H9 (cell line): ENCODE measurements around the gene CRK. TPM values are rescaled to one million over a fixed set of nuclear protein-coding genes. Genes with fewer than 3 reads are reported as not detected.
A peak's percentile ranks its signal among the peaks of the same experiment; 100 is the strongest.
"Not testable (repeated sequence)": the region's sequence is repeated elsewhere in the genome, so short reads cannot be mapped to it uniquely, and the experiment has no call there.

Experiments
- DNase-seq: peaks from one replicate; pipeline ENCODE4 v3.0.0-alpha.2; 2017
- H2AFZ ChIP-seq: one replicate; pipeline ENCODE4 v1.6.1; 2013; ENCODE audit warnings: mild to moderate bottlenecking, low read length, control low read depth, moderate library complexity
- H2AK5ac ChIP-seq: 2 replicates; pipeline ENCODE4 v1.6.1; 2013; ENCODE audit warnings: low read length, control low read depth, mixed read lengths; ENCODE audit not compliant: insufficient read length
- H2BK120ac ChIP-seq: one replicate; pipeline ENCODE4 v1.6.1; 2013; ENCODE audit warnings: low read depth, mild to moderate bottlenecking, low read length, control low read depth, inconsistent platforms; ENCODE audit not compliant: poor library complexity, severe bottlenecking
- H2BK12ac ChIP-seq: 2 replicates; pipeline ENCODE4 v1.6.1; 2013; ENCODE audit warnings: low read length, control low read depth, mixed read lengths, low read depth; ENCODE audit not compliant: insufficient read length
- H2BK15ac ChIP-seq: 2 replicates; pipeline ENCODE4 v1.6.1; 2013; ENCODE audit warnings: low read depth, low read length, control low read depth
- H2BK20ac ChIP-seq: one replicate; pipeline ENCODE4 v1.6.1; 2013; ENCODE audit warnings: low read depth, mild to moderate bottlenecking, low read length, control low read depth, inconsistent platforms; ENCODE audit not compliant: poor library complexity, severe bottlenecking
- H2BK5ac ChIP-seq: 2 replicates; pipeline ENCODE4 v1.6.1; 2013; ENCODE audit warnings: low read length, control low read depth, mixed read lengths; ENCODE audit not compliant: insufficient read length
- H3K14ac ChIP-seq: 2 replicates; pipeline ENCODE4 v1.6.1; 2013; ENCODE audit warnings: low read length, control low read depth; ENCODE audit not compliant: insufficient read depth
- H3K18ac ChIP-seq: 2 replicates; pipeline ENCODE4 v1.6.1; 2013; ENCODE audit warnings: low read depth, mild to moderate bottlenecking, mixed read lengths, low read length, control low read depth; ENCODE audit not compliant: insufficient read length
- H3K23ac ChIP-seq: 2 replicates; pipeline ENCODE4 v1.6.1; 2013; ENCODE audit warnings: low read length, control low read depth, mixed read lengths, low read depth; ENCODE audit not compliant: insufficient read length
- H3K23me2 ChIP-seq: 2 replicates; pipeline ENCODE4 v1.6.1; 2013; ENCODE audit warnings: low read depth, mild to moderate bottlenecking, mixed read lengths, low read length, control low read depth; ENCODE audit not compliant: insufficient read length, poor library complexity, severe bottlenecking
- H3K27ac ChIP-seq: 2 replicates; pipeline ENCODE4 v1.5.1; 2013; ENCODE audit warnings: low read length, control low read depth, mixed read lengths, low read depth; ENCODE audit not compliant: insufficient read length
- H3K27me3 ChIP-seq: 2 replicates; pipeline ENCODE4 v1.6.1; 2013; ENCODE audit warnings: low read length, control low read depth, inconsistent platforms; ENCODE audit not compliant: insufficient read depth
- H3K4ac ChIP-seq: 2 replicates; pipeline ENCODE4 v1.6.1; 2013; ENCODE audit warnings: low read depth, mild to moderate bottlenecking, control low read depth, inconsistent platforms, low read length, moderate library complexity
- H3K4me1 ChIP-seq: 2 replicates; pipeline ENCODE4 v1.6.1; 2013; ENCODE audit warnings: low read length, control low read depth, inconsistent platforms; ENCODE audit not compliant: insufficient read depth
- H3K4me2 ChIP-seq: 2 replicates; pipeline ENCODE4 v1.6.1; 2013; ENCODE audit warnings: low read length, control low read depth, mixed read lengths; ENCODE audit not compliant: insufficient read length, insufficient read depth
- H3K56ac ChIP-seq: 2 replicates; pipeline ENCODE4 v1.6.1; 2013; ENCODE audit warnings: low read depth, mild to moderate bottlenecking, mixed read lengths, low read length, control low read depth; ENCODE audit not compliant: insufficient read length
- H3K79me1 ChIP-seq: 2 replicates; pipeline ENCODE4 v1.6.1; 2013; ENCODE audit warnings: low read depth, mild to moderate bottlenecking, moderate library complexity, low read length, control low read depth, inconsistent platforms; ENCODE audit not compliant: insufficient read depth, poor library complexity, severe bottlenecking
- H3K79me2 ChIP-seq: 2 replicates; pipeline ENCODE4 v1.6.1; 2013; ENCODE audit warnings: low read length, control low read depth, inconsistent platforms; ENCODE audit not compliant: insufficient read depth
- H3K9ac ChIP-seq: 2 replicates; pipeline ENCODE4 v1.6.1; 2013; ENCODE audit warnings: low read length, control low read depth, mixed read lengths; ENCODE audit not compliant: insufficient read length; ENCODE audit errors: extremely low read depth
- H3K9me3 ChIP-seq: one replicate; pipeline ENCODE4 v1.6.1; 2013; ENCODE audit warnings: low read depth, low read length, inconsistent platforms; ENCODE audit not compliant: control insufficient read depth
- H3T11ph ChIP-seq: one replicate; pipeline ENCODE4 v1.6.1; 2013; ENCODE audit warnings: mild to moderate bottlenecking, low read length, control low read depth, inconsistent platforms
- H4K20me1 ChIP-seq: one replicate; pipeline ENCODE4 v1.6.1; 2013; ENCODE audit not compliant: control insufficient read depth, insufficient read length, insufficient read depth
- H4K5ac ChIP-seq: 2 replicates; pipeline ENCODE4 v1.6.1; 2013; ENCODE audit warnings: low read depth, mild to moderate bottlenecking, mixed read lengths, low read length, control low read depth; ENCODE audit not compliant: insufficient read length
- H4K8ac ChIP-seq: replicated peaks from 2 replicates; pipeline ENCODE4 v1.6.1; 2013; ENCODE audit warnings: low read length, control low read depth, mixed read lengths, low read depth; ENCODE audit not compliant: insufficient read length
- H4K91ac ChIP-seq: 2 replicates; pipeline ENCODE4 v1.6.1; 2013; ENCODE audit warnings: low read depth, mild to moderate bottlenecking, moderate library complexity, mixed read lengths, low read length, control low read depth; ENCODE audit not compliant: insufficient read length
- H3K27ac Mint-ChIP-seq, 3 experiments: 2 replicates in 2 of 3; 3 replicates in 1 of 3; pipeline ENCODE4 v1.8.0; 2020 to 2021; ENCODE audit warnings: mixed read lengths in 3 of 3, mild to moderate bottlenecking in 1 of 3, moderate library complexity in 1 of 3
- H3K27me3 Mint-ChIP-seq: 2 replicates; pipeline ENCODE4 v1.8.0; 2021; ENCODE audit warnings: low read depth, mild to moderate bottlenecking, moderate library complexity, mixed read lengths
- H3K36me3 Mint-ChIP-seq, 3 experiments: 2 replicates in 2 of 3; 3 replicates in 1 of 3; pipeline ENCODE4 v1.8.0; 2020 to 2021; ENCODE audit warnings: low read depth in 3 of 3, mixed read lengths in 3 of 3; ENCODE audit not compliant: insufficient read depth in 1 of 3
- H3K4me1 Mint-ChIP-seq, 2 experiments: 2 replicates each; pipeline ENCODE4 v1.8.0; 2020; ENCODE audit warnings: mixed read lengths in 2 of 2
- H3K4me3 Mint-ChIP-seq, 2 experiments: 2 replicates in 1 of 2; 3 replicates in 1 of 2; pipeline ENCODE4 v1.8.0; 2020 to 2021; ENCODE audit warnings: mild to moderate bottlenecking in 2 of 2, mixed read lengths in 2 of 2, moderate library complexity in 1 of 2
- H3K9me3 Mint-ChIP-seq, 2 experiments: 2 replicates in 1 of 2; 3 replicates in 1 of 2; pipeline ENCODE4 v1.8.0; 2020; ENCODE audit warnings: mild to moderate bottlenecking in 2 of 2, mixed read lengths in 2 of 2, moderate library complexity in 1 of 2
- WGBS: extraction: QIAGEN DNeasy Blood & Tissue Kit; methylation state at CpG from one replicate; pipeline ENCODE4 v1.1.7; 2013; ENCODE audit warnings: missing lambda C conversion rate, low lambda C conversion rate, mixed read lengths; ENCODE audit not compliant: insufficient read length; ENCODE audit errors: extremely low coverage; 5-methylcytosine and 5-hydroxymethylcytosine counted together
- total RNA-seq: library from RNA; stranded (reverse); gene quantifications from 2 replicates; pipeline ENCODE4 v1.2.1, GENCODE V29; 2021
- TF ChIP-seq, protein P1 (sequence below): fragments of 200-600 bp; sonication (generic); conservative IDR thresholded peaks from 3 replicates; pipeline ENCODE4 v1.8.0; 2021; ENCODE audit warnings: antibody characterized with exemption, mild to moderate bottlenecking

Gene CRK
- total RNA-seq, 1 experiment from 2014 or later, result 58.9 TPM

- Mint-ChIP-seq H3K4me1 (peaks cover 30 to 46% of the 10 kb centered on the region in 2 experiments), H3K27me3 (peaks cover 6% of the 10 kb centered on the region), H3K4me3 (peak overlapping the region; percentile 99), H3K9me3 (no peaks in the 10 kb centered on the region), H3K36me3 (peaks cover 20 to 36% (median 32%) of the 10 kb centered on the region in 3 experiments), H3K27ac (peak overlapping the region in 1 of 3 experiments; percentile 100; a peak in 2 of 7 replicates)
- Histone ChIP-seq H3K79me2 (peaks cover 61% of the 10 kb centered on the region), H3K9ac (peak overlapping the region; percentile 98), H3K56ac (no peak overlapping the region), H3K4me1 (no peaks in the 10 kb centered on the region), H2BK20ac (no peak overlapping the region), H2AK5ac (no peak overlapping the region), H4K5ac (no peak overlapping the region), H3K4me2 (peak overlapping the region; percentile 90), H2AFZ (no peak overlapping the region), H3K27me3 (no peaks in the 10 kb centered on the region), H4K91ac (no peak overlapping the region), H3K18ac (no peak overlapping the region), H2BK15ac (no peak overlapping the region), H3K23me2 (peaks cover 7% of the 10 kb centered on the region), H4K8ac (no peak overlapping the region), H3K9me3 (no peaks in the 10 kb centered on the region), H2BK5ac (no peak overlapping the region), H3K27ac (no peak overlapping the region), H2BK120ac (no peak overlapping the region), H2BK12ac (no peak overlapping the region), H3K79me1 (no peaks in the 10 kb centered on the region), H3T11ph (no peak overlapping the region), H4K20me1 (no peaks in the 10 kb centered on the region), H3K14ac (no peak overlapping the region), H3K4ac (no peak overlapping the region), H3K23ac (no peak overlapping the region)
- TF ChIP-seq, protein P1, sequence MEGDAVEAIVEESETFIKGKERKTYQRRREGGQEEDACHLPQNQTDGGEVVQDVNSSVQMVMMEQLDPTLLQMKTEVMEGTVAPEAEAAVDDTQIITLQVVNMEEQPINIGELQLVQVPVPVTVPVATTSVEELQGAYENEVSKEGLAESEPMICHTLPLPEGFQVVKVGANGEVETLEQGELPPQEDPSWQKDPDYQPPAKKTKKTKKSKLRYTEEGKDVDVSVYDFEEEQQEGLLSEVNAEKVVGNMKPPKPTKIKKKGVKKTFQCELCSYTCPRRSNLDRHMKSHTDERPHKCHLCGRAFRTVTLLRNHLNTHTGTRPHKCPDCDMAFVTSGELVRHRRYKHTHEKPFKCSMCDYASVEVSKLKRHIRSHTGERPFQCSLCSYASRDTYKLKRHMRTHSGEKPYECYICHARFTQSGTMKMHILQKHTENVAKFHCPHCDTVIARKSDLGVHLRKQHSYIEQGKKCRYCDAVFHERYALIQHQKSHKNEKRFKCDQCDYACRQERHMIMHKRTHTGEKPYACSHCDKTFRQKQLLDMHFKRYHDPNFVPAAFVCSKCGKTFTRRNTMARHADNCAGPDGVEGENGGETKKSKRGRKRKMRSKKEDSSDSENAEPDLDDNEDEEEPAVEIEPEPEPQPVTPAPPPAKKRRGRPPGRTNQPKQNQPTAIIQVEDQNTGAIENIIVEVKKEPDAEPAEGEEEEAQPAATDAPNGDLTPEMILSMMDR, result no peak
- no peak for DNase-seq
- WGBS, result no CpG with 5 or more reads among the region's 2 CpGs
Measured at GRCh38 chr17:1398028-1398427, 58.0 kb downstream of the CRK start.

GRCh38 chr17:1395876-1396665 is 60.0 kb downstream of the CRK start:
- not testable (repeated sequence) for H3K4me1 ChIP-seq, H3K18ac ChIP-seq, H2BK12ac ChIP-seq, H3K56ac ChIP-seq, H3K79me1 ChIP-seq, H3K9me3 Mint-ChIP-seq, H3T11ph ChIP-seq, H3K4ac ChIP-seq, H3K9me3 ChIP-seq, H2BK120ac ChIP-seq, H4K91ac ChIP-seq, H3K23me2 ChIP-seq, H3K4me2 ChIP-seq, H4K20me1 ChIP-seq, H3K9ac ChIP-seq, H4K5ac ChIP-seq, H3K27me3 ChIP-seq, DNase-seq, H2BK20ac ChIP-seq, H3K27me3 Mint-ChIP-seq, H2BK5ac ChIP-seq, H2AFZ ChIP-seq, H2AK5ac ChIP-seq, H3K27ac ChIP-seq, H4K8ac ChIP-seq, H2BK15ac ChIP-seq, H3K14ac ChIP-seq, H3K23ac ChIP-seq
- Mint-ChIP-seq H3K4me3 (peak overlapping the region; percentile 19 to 69), H3K36me3 (peaks cover 20 to 42% (median 36%) of the 10 kb centered on the region in 3 experiments), H3K27ac (peak overlapping the region in 1 of 3 experiments; percentile 68; a peak in 1 of 7 replicates), H3K4me1 (peaks cover 44 to 58% of the 10 kb centered on the region in 2 experiments)
- WGBS, result no CpG with 5 or more reads among the region's 26 CpGs
- H3K79me2 ChIP-seq, result peaks cover 79% of the 10 kb centered on the region
